HepG2 (cell line): ENCODE data around the gene COQ8B. TPM values are rescaled to one million over a fixed set of nuclear protein-coding genes. Genes with fewer than 3 reads are reported as not detected.

Source experiments
- HNRNPL ChIP-seq: fragments of 200-400 bp; formaldehyde crosslinking; IDR thresholded peaks from 2 replicates; pipeline ENCODE4 v1.6.1; 2017; ENCODE audit warnings: mild to moderate bottlenecking, low read depth, low read length
- MBNL3 ChIP-seq: fragments of 250-450 bp; sonication (Bioruptor Pico); conservative IDR thresholded peaks from 2 replicates; pipeline ENCODE4 v1.8.0; 2022; ENCODE audit warnings: mild to moderate bottlenecking, inconsistent platforms
- POLR2AphosphoS5 ChIP-seq: IDR thresholded peaks from 2 replicates; pipeline ENCODE4 v1.6.1; 2012; ENCODE audit warnings: low read depth, low read length
- SMAD1 ChIP-seq: sonication (generic); formaldehyde crosslinking; IDR thresholded peaks from 2 replicates; pipeline ENCODE4 v1.4.0; 2020; ENCODE audit warnings: missing genetic modification reagents, low read depth, mild to moderate bottlenecking, borderline replicate concordance
- ZFX ChIP-seq: sonication (generic); formaldehyde crosslinking; IDR thresholded peaks from 2 replicates; pipeline ENCODE4 v1.4.0; 2020; ENCODE audit warnings: mild to moderate bottlenecking, low read depth, missing genetic modification reagents, moderate library complexity
- ZNF143 ChIP-seq: sonication (generic); formaldehyde crosslinking; IDR thresholded peaks from 2 replicates; pipeline ENCODE4 v1.4.0; 2020; ENCODE audit warnings: missing genetic modification reagents
- ZNF256 ChIP-seq: sonication (generic); formaldehyde crosslinking; conservative IDR thresholded peaks from 2 replicates; pipeline ENCODE4 v1.4.0; 2020; ENCODE audit warnings: missing genetic modification reagents
- ZNF33B ChIP-seq: sonication (generic); formaldehyde crosslinking; IDR thresholded peaks from 2 replicates; pipeline ENCODE4 v1.5.1; 2020; ENCODE audit warnings: mild to moderate bottlenecking, missing genetic modification reagents
- ZNF616 ChIP-seq: sonication (generic); formaldehyde crosslinking; IDR thresholded peaks from 2 replicates; pipeline ENCODE4 v1.5.0; 2020; ENCODE audit warnings: low read depth, mild to moderate bottlenecking, missing genetic modification reagents
- ZNF709 ChIP-seq: sonication (generic); formaldehyde crosslinking; IDR thresholded peaks from 2 replicates; pipeline ENCODE4 v1.5.0; 2020; ENCODE audit warnings: mild to moderate bottlenecking, missing genetic modification reagents
- polyA plus RNA-seq, 8 experiments: library from polyadenylated mRNA; depleted of rRNA in 3 of 8; stranded (reverse) in 7 of 8; unstranded in 1 of 8; fragments of >200 nt; fragmentation: Illumina TruSeq in 4 of 8; extraction: Trizol in 4 of 8; gene quantifications; 2 replicates each; pipeline versions ENCODE4 v1.2.1 to v1.2.3, GENCODE V29; 2011 to 2016; ENCODE audit warnings: low read depth in 4 of 8, missing spikeins in 1 of 8, mixed read lengths in 1 of 8; ENCODE audit not compliant: insufficient read depth in 1 of 8
- total RNA-seq, 5 experiments: library from RNA; depleted of rRNA; stranded (reverse); fragments of >200 nt; fragmentation: Illumina TruSeq; extraction: Trizol; gene quantifications; 2 replicates each; pipeline ENCODE4 v1.2.3, GENCODE V29; 2016; ENCODE audit warnings: low read depth in 1 of 5
- TF ChIP-seq, protein P1 (sequence below): sonication (generic); formaldehyde crosslinking; IDR thresholded peaks from 2 replicates; pipeline ENCODE4 v1.8.0; 2022; ENCODE audit warnings: missing genetic modification reagents, mild to moderate bottlenecking, moderate library complexity, borderline replicate concordance
- TF ChIP-seq, protein P2 (sequence below): sonication (generic); formaldehyde crosslinking; IDR thresholded peaks from 2 replicates; pipeline ENCODE4 v1.8.1; 2023; ENCODE audit warnings: mild to moderate bottlenecking, missing genetic modification reagents
- TF ChIP-seq, protein P3 (sequence below): sonication (generic); formaldehyde crosslinking; IDR thresholded peaks from 2 replicates; pipeline ENCODE4 v1.4.0; 2020; ENCODE audit warnings: mild to moderate bottlenecking, missing genetic modification reagents
- TF ChIP-seq, protein P4 (sequence below): IDR thresholded peaks from 2 replicates; pipeline ENCODE4 v1.6.1; 2018; ENCODE audit warnings: missing genetic modification reagents
- TF ChIP-seq, protein P5 (sequence below): sonication (generic); formaldehyde crosslinking; IDR thresholded peaks from 2 replicates; pipeline ENCODE4 v1.9.0; 2021; ENCODE audit warnings: missing genetic modification reagents, borderline replicate concordance

The COQ8B gene
- total and polyA plus RNA-seq, 2 of the 13 experiments (the other 11 are each of a cell fraction or from before 2014, with no cell fraction given): 12.3 to 17.2 TPM

DNA sequence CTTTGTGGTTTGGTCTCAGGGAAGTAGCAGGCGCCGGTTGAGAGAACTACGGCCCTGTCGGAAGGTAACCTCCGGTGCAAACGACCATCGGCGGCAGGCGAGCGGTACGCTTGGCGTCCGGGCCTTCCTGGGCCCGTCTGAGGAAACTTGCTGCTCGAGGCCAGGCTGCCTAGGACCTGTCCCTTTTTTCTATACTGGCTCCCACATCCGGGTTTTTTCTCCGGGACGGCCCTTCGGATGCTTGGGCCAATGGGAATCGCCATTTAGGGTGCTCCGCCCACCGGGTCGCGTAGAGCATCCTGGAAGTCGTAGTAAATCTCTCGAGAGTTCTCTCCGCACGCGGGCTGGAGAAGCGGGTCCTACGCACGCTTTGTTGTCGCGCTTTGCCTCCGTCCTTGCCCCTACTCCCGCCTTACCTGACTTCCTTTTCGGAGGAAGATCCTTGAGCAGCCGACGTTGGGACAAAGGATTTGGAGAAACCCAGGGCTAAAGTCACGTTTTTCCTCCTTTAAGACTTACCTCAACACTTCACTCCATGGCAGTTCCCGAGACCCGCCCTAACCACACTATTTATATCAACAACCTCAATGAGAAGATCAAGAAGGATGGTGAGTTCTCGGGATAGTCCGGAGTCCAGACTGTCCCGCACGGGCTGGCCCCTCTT lies 34.3 kb upstream of the COQ8B start, which contains the start of gene SNRPA (continued):
- TF ChIP-seq, protein P1, sequence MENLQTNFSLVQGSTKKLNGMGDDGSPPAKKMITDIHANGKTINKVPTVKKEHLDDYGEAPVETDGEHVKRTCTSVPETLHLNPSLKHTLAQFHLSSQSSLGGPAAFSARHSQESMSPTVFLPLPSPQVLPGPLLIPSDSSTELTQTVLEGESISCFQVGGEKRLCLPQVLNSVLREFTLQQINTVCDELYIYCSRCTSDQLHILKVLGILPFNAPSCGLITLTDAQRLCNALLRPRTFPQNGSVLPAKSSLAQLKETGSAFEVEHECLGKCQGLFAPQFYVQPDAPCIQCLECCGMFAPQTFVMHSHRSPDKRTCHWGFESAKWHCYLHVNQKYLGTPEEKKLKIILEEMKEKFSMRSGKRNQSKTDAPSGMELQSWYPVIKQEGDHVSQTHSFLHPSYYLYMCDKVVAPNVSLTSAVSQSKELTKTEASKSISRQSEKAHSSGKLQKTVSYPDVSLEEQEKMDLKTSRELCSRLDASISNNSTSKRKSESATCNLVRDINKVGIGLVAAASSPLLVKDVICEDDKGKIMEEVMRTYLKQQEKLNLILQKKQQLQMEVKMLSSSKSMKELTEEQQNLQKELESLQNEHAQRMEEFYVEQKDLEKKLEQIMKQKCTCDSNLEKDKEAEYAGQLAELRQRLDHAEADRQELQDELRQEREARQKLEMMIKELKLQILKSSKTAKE (CRISPR knock-in tag): no peak
- no peak for TF ChIP-seq ZFX (CRISPR knock-in tag)
- no peak for TF ChIP-seq ZNF33B
- no peak for TF ChIP-seq ZNF256
- TF ChIP-seq ZNF143 (CRISPR knock-in tag): peak; percentile 90
- TF ChIP-seq, protein P2, sequence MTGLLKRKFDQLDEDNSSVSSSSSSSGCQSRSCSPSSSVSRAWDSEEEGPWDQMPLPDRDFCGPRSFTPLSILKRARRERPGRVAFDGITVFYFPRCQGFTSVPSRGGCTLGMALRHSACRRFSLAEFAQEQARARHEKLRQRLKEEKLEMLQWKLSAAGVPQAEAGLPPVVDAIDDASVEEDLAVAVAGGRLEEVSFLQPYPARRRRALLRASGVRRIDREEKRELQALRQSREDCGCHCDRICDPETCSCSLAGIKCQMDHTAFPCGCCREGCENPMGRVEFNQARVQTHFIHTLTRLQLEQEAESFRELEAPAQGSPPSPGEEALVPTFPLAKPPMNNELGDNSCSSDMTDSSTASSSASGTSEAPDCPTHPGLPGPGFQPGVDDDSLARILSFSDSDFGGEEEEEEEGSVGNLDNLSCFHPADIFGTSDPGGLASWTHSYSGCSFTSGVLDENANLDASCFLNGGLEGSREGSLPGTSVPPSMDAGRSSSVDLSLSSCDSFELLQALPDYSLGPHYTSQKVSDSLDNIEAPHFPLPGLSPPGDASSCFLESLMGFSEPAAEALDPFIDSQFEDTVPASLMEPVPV (CRISPR knock-in tag): no peak
- TF ChIP-seq, protein P3, sequence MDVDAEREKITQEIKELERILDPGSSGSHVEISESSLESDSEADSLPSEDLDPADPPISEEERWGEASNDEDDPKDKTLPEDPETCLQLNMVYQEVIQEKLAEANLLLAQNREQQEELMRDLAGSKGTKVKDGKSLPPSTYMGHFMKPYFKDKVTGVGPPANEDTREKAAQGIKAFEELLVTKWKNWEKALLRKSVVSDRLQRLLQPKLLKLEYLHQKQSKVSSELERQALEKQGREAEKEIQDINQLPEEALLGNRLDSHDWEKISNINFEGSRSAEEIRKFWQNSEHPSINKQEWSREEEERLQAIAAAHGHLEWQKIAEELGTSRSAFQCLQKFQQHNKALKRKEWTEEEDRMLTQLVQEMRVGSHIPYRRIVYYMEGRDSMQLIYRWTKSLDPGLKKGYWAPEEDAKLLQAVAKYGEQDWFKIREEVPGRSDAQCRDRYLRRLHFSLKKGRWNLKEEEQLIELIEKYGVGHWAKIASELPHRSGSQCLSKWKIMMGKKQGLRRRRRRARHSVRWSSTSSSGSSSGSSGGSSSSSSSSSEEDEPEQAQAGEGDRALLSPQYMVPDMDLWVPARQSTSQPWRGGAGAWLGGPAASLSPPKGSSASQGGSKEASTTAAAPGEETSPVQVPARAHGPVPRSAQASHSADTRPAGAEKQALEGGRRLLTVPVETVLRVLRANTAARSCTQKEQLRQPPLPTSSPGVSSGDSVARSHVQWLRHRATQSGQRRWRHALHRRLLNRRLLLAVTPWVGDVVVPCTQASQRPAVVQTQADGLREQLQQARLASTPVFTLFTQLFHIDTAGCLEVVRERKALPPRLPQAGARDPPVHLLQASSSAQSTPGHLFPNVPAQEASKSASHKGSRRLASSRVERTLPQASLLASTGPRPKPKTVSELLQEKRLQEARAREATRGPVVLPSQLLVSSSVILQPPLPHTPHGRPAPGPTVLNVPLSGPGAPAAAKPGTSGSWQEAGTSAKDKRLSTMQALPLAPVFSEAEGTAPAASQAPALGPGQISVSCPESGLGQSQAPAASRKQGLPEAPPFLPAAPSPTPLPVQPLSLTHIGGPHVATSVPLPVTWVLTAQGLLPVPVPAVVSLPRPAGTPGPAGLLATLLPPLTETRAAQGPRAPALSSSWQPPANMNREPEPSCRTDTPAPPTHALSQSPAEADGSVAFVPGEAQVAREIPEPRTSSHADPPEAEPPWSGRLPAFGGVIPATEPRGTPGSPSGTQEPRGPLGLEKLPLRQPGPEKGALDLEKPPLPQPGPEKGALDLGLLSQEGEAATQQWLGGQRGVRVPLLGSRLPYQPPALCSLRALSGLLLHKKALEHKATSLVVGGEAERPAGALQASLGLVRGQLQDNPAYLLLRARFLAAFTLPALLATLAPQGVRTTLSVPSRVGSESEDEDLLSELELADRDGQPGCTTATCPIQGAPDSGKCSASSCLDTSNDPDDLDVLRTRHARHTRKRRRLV (CRISPR knock-in tag): no peak
- TF ChIP-seq, protein P4, sequence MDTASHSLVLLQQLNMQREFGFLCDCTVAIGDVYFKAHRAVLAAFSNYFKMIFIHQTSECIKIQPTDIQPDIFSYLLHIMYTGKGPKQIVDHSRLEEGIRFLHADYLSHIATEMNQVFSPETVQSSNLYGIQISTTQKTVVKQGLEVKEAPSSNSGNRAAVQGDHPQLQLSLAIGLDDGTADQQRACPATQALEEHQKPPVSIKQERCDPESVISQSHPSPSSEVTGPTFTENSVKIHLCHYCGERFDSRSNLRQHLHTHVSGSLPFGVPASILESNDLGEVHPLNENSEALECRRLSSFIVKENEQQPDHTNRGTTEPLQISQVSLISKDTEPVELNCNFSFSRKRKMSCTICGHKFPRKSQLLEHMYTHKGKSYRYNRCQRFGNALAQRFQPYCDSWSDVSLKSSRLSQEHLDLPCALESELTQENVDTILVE: no peak
- 0 out of 2 replicates have a peak, but pooled peaks have one; percentile 49 for TF ChIP-seq SMAD1
- peak; percentile 61 for TF ChIP-seq POLR2AphosphoS5
- TF ChIP-seq ZNF709 (CRISPR knock-in tag): no peak
- TF ChIP-seq, protein P5, sequence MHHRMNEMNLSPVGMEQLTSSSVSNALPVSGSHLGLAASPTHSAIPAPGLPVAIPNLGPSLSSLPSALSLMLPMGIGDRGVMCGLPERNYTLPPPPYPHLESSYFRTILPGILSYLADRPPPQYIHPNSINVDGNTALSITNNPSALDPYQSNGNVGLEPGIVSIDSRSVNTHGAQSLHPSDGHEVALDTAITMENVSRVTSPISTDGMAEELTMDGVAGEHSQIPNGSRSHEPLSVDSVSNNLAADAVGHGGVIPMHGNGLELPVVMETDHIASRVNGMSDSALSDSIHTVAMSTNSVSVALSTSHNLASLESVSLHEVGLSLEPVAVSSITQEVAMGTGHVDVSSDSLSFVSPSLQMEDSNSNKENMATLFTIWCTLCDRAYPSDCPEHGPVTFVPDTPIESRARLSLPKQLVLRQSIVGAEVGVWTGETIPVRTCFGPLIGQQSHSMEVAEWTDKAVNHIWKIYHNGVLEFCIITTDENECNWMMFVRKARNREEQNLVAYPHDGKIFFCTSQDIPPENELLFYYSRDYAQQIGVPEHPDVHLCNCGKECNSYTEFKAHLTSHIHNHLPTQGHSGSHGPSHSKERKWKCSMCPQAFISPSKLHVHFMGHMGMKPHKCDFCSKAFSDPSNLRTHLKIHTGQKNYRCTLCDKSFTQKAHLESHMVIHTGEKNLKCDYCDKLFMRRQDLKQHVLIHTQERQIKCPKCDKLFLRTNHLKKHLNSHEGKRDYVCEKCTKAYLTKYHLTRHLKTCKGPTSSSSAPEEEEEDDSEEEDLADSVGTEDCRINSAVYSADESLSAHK: no peak
- no peak for TF ChIP-seq HNRNPL
- no peak for TF ChIP-seq MBNL3 (CRISPR knock-in tag)
- no peak for TF ChIP-seq ZNF616 (CRISPR knock-in tag)
